Measurements from ENCODE around the gene SLC7A9.
"Not testable (repeated sequence)": the region's sequence is repeated elsewhere in the genome, so short reads cannot be mapped to it uniquely, and the experiment has no call there.

The SLC7A9 gene

DNA sequence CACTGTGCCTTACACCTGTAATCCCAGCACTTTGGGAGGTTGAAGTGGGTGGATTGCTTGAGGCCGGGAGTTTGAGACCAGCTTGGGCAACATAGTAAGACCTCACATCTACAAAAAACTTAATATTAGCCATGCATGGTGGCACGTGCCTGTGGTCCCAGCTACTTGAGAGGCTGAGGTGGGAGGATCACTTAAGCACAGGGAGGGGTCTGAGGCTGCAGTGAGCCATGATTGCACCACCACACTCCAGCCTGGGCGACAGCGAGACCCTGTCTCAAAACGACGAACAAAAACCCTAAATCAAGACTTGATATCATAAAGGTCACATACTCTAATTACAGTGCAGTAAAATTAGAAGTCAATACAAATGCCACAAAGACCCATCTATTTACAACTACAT lies 17.4 kb downstream of the SLC7A9 start:
- H3K4me3 ChIP-seq (ENCODE audit: low read depth, low read length), result no peak overlapping the region
- DNase-seq (ENCODE audit: low read depth), result no peak
- in situ Hi-C loops (cut with HindIII; ENCODE audit: low sequenced_read_pairs), result no loop called here
- TF ChIP-seq CTCF (IDR thresholded peaks at IDR 0.05; ENCODE audit: low read depth, low read length, missing control alignments), result no peak

- H3K4me3 ChIP-seq (ENCODE audit: low read depth, low read length); in situ Hi-C loops (cut with HindIII; ENCODE audit: low sequenced_read_pairs); DNase-seq (ENCODE audit: low read depth): not testable (repeated sequence)
Observed at GRCh38 chr19:32848035-32848434, 21.5 kb downstream of the SLC7A9 start.

- no peak overlapping the region for H3K4me3 ChIP-seq (ENCODE audit: low read depth, low read length)
- in situ Hi-C loops (cut with HindIII; ENCODE audit: low sequenced_read_pairs), result no loop called here
- no peak for TF ChIP-seq CTCF (IDR thresholded peaks at IDR 0.05; ENCODE audit: low read depth, low read length, missing control alignments)
- DNase-seq (ENCODE audit: low read depth), result no peak
Observed at GRCh38 chr19:32843716-32844245, 25.8 kb downstream of the SLC7A9 start.

DNA sequence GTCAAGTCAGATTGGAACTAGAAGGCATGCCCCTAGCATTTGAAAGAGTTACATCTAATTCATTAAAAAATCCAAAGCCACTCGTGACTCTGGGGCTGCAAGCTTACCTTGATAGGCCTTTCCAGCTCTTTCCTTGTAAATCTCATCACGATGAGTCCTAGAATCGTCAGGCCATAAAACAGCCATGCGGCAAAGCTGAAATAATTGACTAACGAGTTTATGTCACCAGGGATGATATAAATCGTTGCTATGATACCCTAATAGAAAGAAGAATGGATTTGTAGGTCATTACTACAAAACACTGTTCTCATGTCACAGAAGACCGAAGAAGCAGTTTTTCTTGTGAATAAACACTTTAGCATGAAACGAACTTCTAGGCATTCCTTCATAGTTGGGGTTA lies 27.5 kb downstream of the SLC7A9 start:
- no peak for DNase-seq (ENCODE audit: low read depth)
- no peak overlapping the region for H3K4me3 ChIP-seq (ENCODE audit: low read depth, low read length)
- in situ Hi-C loops (cut with HindIII; ENCODE audit: low sequenced_read_pairs), result no loop called here
- TF ChIP-seq CTCF (IDR thresholded peaks at IDR 0.05; ENCODE audit: low read depth, low read length, missing control alignments), result no peak

GRCh38 chr19:32837531-32837930 lies 32.0 kb downstream of the SLC7A9 start:
- DNase-seq (ENCODE audit: low read depth), result no peak
- in situ Hi-C loops (cut with HindIII; ENCODE audit: low sequenced_read_pairs), result no loop called here
- no peak for TF ChIP-seq CTCF (IDR thresholded peaks at IDR 0.05; ENCODE audit: low read depth, low read length, missing control alignments)
- H3K4me3 ChIP-seq (ENCODE audit: low read depth, low read length), result no peak overlapping the region

DNA sequence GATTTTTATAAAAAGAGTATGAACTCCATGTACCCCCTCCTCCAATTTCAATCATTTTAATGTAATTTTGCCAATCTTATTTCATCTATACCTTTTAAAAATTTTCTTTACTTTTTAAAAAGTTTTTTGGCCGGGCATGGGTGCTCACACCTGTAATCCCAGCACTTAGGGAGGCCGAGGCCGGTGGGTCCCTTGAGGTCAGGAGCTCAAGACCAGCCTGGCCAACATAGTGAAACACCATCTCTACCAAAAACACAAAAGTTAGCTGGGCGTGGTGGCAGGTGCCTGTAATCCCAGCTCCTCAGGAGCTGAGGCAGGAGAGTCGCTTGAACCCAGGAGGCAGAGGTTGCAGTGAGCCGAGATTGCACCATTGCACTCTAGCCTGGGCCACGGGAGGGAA lies 36.2 kb downstream of the SLC7A9 start:
- DNase-seq (ENCODE audit: low read depth); H3K4me3 ChIP-seq (ENCODE audit: low read depth, low read length); in situ Hi-C loops (cut with HindIII; ENCODE audit: low sequenced_read_pairs): not testable (repeated sequence)

GRCh38 chr19:32832825-32833224 lies 36.7 kb downstream of the SLC7A9 start:
- H3K4me3 ChIP-seq (ENCODE audit: low read depth, low read length); in situ Hi-C loops (cut with HindIII; ENCODE audit: low sequenced_read_pairs); DNase-seq (ENCODE audit: low read depth): not testable (repeated sequence)

DNA sequence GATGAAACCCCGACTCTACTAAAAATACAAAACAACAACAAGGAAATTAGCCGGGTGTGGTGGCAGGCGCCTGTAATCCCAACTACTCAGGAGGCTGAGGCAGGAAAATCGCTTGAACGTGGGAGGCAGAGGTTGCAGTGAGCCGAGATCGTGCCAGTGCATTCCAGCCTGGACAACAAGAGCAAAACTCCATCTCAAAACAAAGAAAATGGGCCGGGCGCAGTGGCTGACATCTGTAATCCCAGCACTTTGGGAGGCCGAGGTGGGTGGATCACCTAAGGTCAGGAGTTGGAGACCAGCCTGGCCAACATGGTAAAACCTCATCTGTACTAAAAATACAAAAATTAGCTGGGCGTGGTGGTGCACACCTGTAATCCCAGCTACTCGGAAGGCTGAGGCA lies 37.5 kb downstream of the SLC7A9 start:
- H3K4me3 ChIP-seq (ENCODE audit: low read depth, low read length); in situ Hi-C loops (cut with HindIII; ENCODE audit: low sequenced_read_pairs); DNase-seq (ENCODE audit: low read depth): not testable (repeated sequence)

- no peak overlapping the region for H3K4me3 ChIP-seq (ENCODE audit: low read depth, low read length)
- TF ChIP-seq CTCF (IDR thresholded peaks at IDR 0.05; ENCODE audit: low read depth, low read length, missing control alignments), result no peak
- DNase-seq (ENCODE audit: low read depth), result no peak
- in situ Hi-C loops (cut with HindIII; ENCODE audit: low sequenced_read_pairs), result no loop called here
Observed at GRCh38 chr19:32831611-32832010, 38.0 kb downstream of the SLC7A9 start.
